Measurements from ENCODE around the gene IFRD2.
"Not testable (repeated sequence)": the region's sequence is repeated elsewhere in the genome, so short reads cannot be mapped to it uniquely, and the experiment has no call there.

IFRD2 gene

GRCh38 chr3:50264383-50264963 lies 27.8 kb downstream of the IFRD2 start:
- no peak overlapping the region for H3K4me3 Mint-ChIP-seq
- DNase-seq = no peak
- H3K27ac Mint-ChIP-seq = no peak overlapping the region
- H3K36me3 Mint-ChIP-seq (ENCODE audit: low read depth) = peaks cover 3% of the 10 kb centered on the region
- peaks cover 24% of the 10 kb centered on the region for H3K27me3 Mint-ChIP-seq
- peaks cover 7% of the 10 kb centered on the region for H3K4me1 Mint-ChIP-seq (ENCODE audit: low read depth)
- no peaks in the 10 kb centered on the region for H3K9me3 Mint-ChIP-seq

GRCh38 chr3:50263478-50264382 lies 28.5 kb downstream of the IFRD2 start:
- DNase-seq = no peak
- Mint-ChIP-seq H3K27ac (peak overlapping the region; percentile 44), H3K36me3 (ENCODE audit: low read depth) (peaks cover 11% of the 10 kb centered on the region), H3K9me3 (no peaks in the 10 kb centered on the region), H3K27me3 (peaks cover 24% of the 10 kb centered on the region), H3K4me3 (no peak overlapping the region), H3K4me1 (ENCODE audit: low read depth) (peaks cover 8% of the 10 kb centered on the region)

GRCh38 chr3:50262778-50263177 lies 29.5 kb downstream of the IFRD2 start:
- H3K27me3 Mint-ChIP-seq = peaks cover 18% of the 10 kb centered on the region
- H3K4me3 Mint-ChIP-seq = no peak overlapping the region
- no peak overlapping the region for H3K27ac Mint-ChIP-seq
- peaks cover 8% of the 10 kb centered on the region for H3K4me1 Mint-ChIP-seq (ENCODE audit: low read depth)
- no peaks in the 10 kb centered on the region for H3K9me3 Mint-ChIP-seq
- peaks cover 20% of the 10 kb centered on the region for H3K36me3 Mint-ChIP-seq (ENCODE audit: low read depth)
- no peak for DNase-seq

DNA sequence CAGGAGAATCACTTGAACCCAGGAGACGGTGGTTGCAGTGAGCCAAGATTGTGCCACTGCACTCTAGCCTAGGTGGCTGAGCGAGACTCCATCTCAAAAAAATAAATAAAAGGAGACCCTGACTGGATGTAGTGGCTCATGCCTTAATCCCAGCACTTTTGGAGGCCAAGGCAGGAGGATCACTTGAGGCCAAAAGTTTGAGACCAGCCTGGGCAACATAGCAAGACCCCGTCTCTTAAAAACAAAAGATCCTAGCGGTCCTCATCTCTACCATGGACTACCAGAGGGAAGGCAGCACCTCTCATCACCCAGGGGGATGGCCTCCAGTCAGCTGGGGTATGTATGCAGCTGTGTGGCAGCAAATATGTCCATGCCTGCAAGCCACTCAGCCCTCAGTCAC lies 30.0 kb downstream of the IFRD2 start:
- H3K4me1 Mint-ChIP-seq (ENCODE audit: low read depth); H3K9me3 Mint-ChIP-seq; H3K4me3 Mint-ChIP-seq; H3K27ac Mint-ChIP-seq; DNase-seq: not testable (repeated sequence)
- Mint-ChIP-seq H3K36me3 (ENCODE audit: low read depth) (peaks cover 26% of the 10 kb centered on the region), H3K27me3 (peaks cover 16% of the 10 kb centered on the region)

GRCh38 chr3:50261505-50261904 lies 30.7 kb downstream of the IFRD2 start:
- Mint-ChIP-seq H3K27me3 (peaks cover 10% of the 10 kb centered on the region), H3K36me3 (ENCODE audit: low read depth) (peaks cover 33% of the 10 kb centered on the region), H3K27ac (no peak overlapping the region), H3K9me3 (no peaks in the 10 kb centered on the region), H3K4me3 (no peak overlapping the region), H3K4me1 (ENCODE audit: low read depth) (peaks cover 8% of the 10 kb centered on the region)
- DNase-seq = no peak

- Mint-ChIP-seq H3K36me3 (ENCODE audit: low read depth) (peaks cover 38% of the 10 kb centered on the region), H3K27ac (no peak overlapping the region), H3K4me1 (ENCODE audit: low read depth) (peaks cover 8% of the 10 kb centered on the region), H3K9me3 (no peaks in the 10 kb centered on the region), H3K27me3 (peaks cover 7% of the 10 kb centered on the region), H3K4me3 (peak overlapping the region; percentile 69)
- no peak for DNase-seq
These were observed 31.2 kb downstream of the IFRD2 start for GRCh38 chr3:50260942-50261441.

- H3K27me3 Mint-ChIP-seq = peaks cover 3% of the 10 kb centered on the region
- peak overlapping the region; percentile 69 for H3K4me3 Mint-ChIP-seq
- peak; percentile 92 for DNase-seq
- H3K4me1 Mint-ChIP-seq (ENCODE audit: low read depth) = peaks cover 8% of the 10 kb centered on the region
- H3K27ac Mint-ChIP-seq = peak overlapping the region; percentile 84
- H3K36me3 Mint-ChIP-seq (ENCODE audit: low read depth) = peaks cover 43% of the 10 kb centered on the region
- H3K9me3 Mint-ChIP-seq = no peaks in the 10 kb centered on the region
These were observed 31.9 kb downstream of the IFRD2 start for GRCh38 chr3:50260027-50260941.

GRCh38 chr3:50259432-50260026 lies 32.7 kb downstream of the IFRD2 start:
- peaks cover 50% of the 10 kb centered on the region for H3K36me3 Mint-ChIP-seq (ENCODE audit: low read depth)
- H3K4me3 Mint-ChIP-seq = peak overlapping the region; percentile 57
- no peak for DNase-seq
- H3K9me3 Mint-ChIP-seq = no peaks in the 10 kb centered on the region
- peaks cover 8% of the 10 kb centered on the region for H3K4me1 Mint-ChIP-seq (ENCODE audit: low read depth)
- H3K27me3 Mint-ChIP-seq = no peaks in the 10 kb centered on the region
- peak overlapping the region; percentile 84 for H3K27ac Mint-ChIP-seq

GRCh38 chr3:50258979-50259378 lies 33.2 kb downstream of the IFRD2 start:
- Mint-ChIP-seq H3K4me1 (ENCODE audit: low read depth) (peaks cover 8% of the 10 kb centered on the region), H3K27ac (no peak overlapping the region)

DNA sequence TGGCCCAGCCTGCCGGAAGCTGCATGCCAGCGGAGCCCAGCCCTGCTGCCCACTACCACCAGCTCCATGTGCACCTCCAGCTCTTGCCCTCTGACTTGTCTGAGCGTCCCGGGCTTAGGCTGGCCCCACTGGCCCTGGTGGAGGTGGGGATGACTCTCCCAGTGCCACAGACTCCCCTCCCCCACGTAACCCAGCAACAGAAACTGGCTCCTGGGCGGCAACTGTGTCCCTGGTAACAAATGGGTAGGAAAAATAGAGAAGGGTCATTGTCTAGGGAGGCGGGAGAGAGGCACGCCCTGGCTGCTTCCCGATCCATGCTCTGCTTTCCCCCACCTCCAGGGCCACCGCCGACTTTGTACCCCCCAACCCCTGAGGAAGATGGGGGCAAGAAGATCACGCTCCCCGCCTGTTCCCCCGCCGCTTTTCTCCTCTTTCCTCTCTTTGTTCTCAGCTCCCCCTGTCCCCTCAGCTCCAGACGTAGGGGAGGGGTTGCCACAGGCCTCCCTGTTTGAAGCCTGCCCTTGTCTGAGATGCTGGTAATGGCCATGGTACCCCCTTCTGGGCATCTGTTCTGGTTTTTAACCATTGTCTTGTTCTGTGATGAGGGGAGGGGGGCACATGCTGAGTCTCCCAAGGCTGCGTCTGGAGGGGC lies 34.1 kb downstream of the IFRD2 start:
- no peaks in the 10 kb centered on the region for H3K9me3 Mint-ChIP-seq
- no peak overlapping the region for H3K4me3 Mint-ChIP-seq
- H3K27me3 Mint-ChIP-seq = no peaks in the 10 kb centered on the region
- H3K36me3 Mint-ChIP-seq (ENCODE audit: low read depth) = peaks cover 62% of the 10 kb centered on the region
- peak overlapping the region; percentile 22 for H3K27ac Mint-ChIP-seq
- peaks cover 8% of the 10 kb centered on the region for H3K4me1 Mint-ChIP-seq (ENCODE audit: low read depth)
- no peak for DNase-seq

More at GRCh38 chr3:50258979-50259378, 33.2 kb downstream of the IFRD2 start:
- DNase-seq = no peak
- Mint-ChIP-seq H3K36me3 (ENCODE audit: low read depth) (peaks cover 54% of the 10 kb centered on the region), H3K4me3 (no peak overlapping the region), H3K27me3 (no peaks in the 10 kb centered on the region), H3K9me3 (no peaks in the 10 kb centered on the region)

- Mint-ChIP-seq H3K27ac (no peak overlapping the region), H3K4me1 (ENCODE audit: low read depth) (peaks cover 8% of the 10 kb centered on the region), H3K9me3 (no peaks in the 10 kb centered on the region), H3K4me3 (no peak overlapping the region), H3K27me3 (no peaks in the 10 kb centered on the region), H3K36me3 (ENCODE audit: low read depth) (peaks cover 71% of the 10 kb centered on the region)
- DNase-seq = peak; percentile 65
These were observed 35.0 kb downstream of the IFRD2 start for GRCh38 chr3:50256978-50257890.

GRCh38 chr3:50255251-50255615 lies 37.0 kb downstream of the IFRD2 start:
- Mint-ChIP-seq H3K27me3 (no peaks in the 10 kb centered on the region), H3K27ac (peak overlapping the region; percentile 44), H3K9me3 (no peaks in the 10 kb centered on the region), H3K4me3 (no peak overlapping the region), H3K4me1 (ENCODE audit: low read depth) (peaks cover 22% of the 10 kb centered on the region), H3K36me3 (ENCODE audit: low read depth) (peaks cover 86% of the 10 kb centered on the region)
- DNase-seq = no peak
